Activated CD8-positive, alpha-beta memory T cell treated with anti-CD3 and anti-CD28 coated beads for 48 hours (primary cell): ENCODE data around the gene DDRGK1.
"Not testable (repeated sequence)": the region's sequence is repeated elsewhere in the genome, so short reads cannot be mapped to it uniquely, and the experiment has no call there.

Experiments
- DNase-seq, 3 experiments: peaks; one replicate each; pipeline ENCODE4 v3.0.0-alpha.2; 2020; ENCODE audit warnings: low read depth in 2 of 3, low spot score in 2 of 3

DDRGK1 gene

GRCh38 chr20:3218307-3218988 lies 14.0 kb upstream of the DDRGK1 start:
- DNase-seq, result peak; percentile 62 to 84 (median 83)

GRCh38 chr20:3215359-3215917 lies 11.0 kb upstream of the DDRGK1 start:
- not testable (repeated sequence) for DNase-seq

- no peak for DNase-seq
These were observed 8.7 kb upstream of the DDRGK1 start for GRCh38 chr20:3213226-3213625.

- DNase-seq, result no peak
These were observed 5.9 kb upstream of the DDRGK1 start for GRCh38 chr20:3210346-3210745.

- DNase-seq, result no peak
These were observed 5.5 kb upstream of the DDRGK1 start for GRCh38 chr20:3209946-3210317.

- DNase-seq, result peak; percentile 31 to 43 (median 41)
These were observed 4.9 kb upstream of the DDRGK1 start, which contains the start of gene ITPA for GRCh38 chr20:3209257-3209945. Gene ITPA, plus strand, starts transcription at chr20:3209498. Its CDS starts 54 bp downstream, at chr20:3209552.

GRCh38 chr20:3208786-3209256 lies 4.3 kb upstream of the DDRGK1 start:
- DNase-seq, result no peak

- DNase-seq, result no peak
These were observed 963 bp downstream of the DDRGK1 start for GRCh38 chr20:3203315-3204123.

GRCh38 chr20:3202965-3203314 lies 1.5 kb downstream of the DDRGK1 start:
- no peak for DNase-seq

GRCh38 chr20:3199976-3200755 lies 4.3 kb downstream of the DDRGK1 start:
- no peak for DNase-seq

GRCh38 chr20:3199206-3199605 lies 5.3 kb downstream of the DDRGK1 start:
- no peak for DNase-seq

- DNase-seq, result no peak
These were observed 8.8 kb downstream of the DDRGK1 start for GRCh38 chr20:3195590-3196237.

- no peak for DNase-seq
These were observed 9.7 kb downstream of the DDRGK1 start for GRCh38 chr20:3194617-3195280.

GRCh38 chr20:3193806-3194616 lies 10.5 kb downstream of the DDRGK1 start:
- no peak for DNase-seq

GRCh38 chr20:3192226-3193015 lies 12.1 kb downstream of the DDRGK1 start:
- DNase-seq, result no peak

- no peak for DNase-seq
These were observed 13.8 kb downstream of the DDRGK1 start for GRCh38 chr20:3190681-3191111.

- DNase-seq, result no peak
These were observed 14.8 kb downstream of the DDRGK1 start for GRCh38 chr20:3189561-3190131.
